K562 (cell line): ENCODE data around the gene PIGX. TPM values are rescaled to one million over a fixed set of nuclear protein-coding genes. Genes with fewer than 3 reads are reported as not detected.

Experiments
- BRCA1 ChIP-seq, 2 experiments: fragments of 450-650 bp in 1 of 2; sonication (generic) in 1 of 2; formaldehyde crosslinking in 1 of 2; IDR thresholded peaks; 2 replicates each; pipeline versions ENCODE4 v1.5.0 to v1.6.1; 2017 to 2020; ENCODE audit warnings: mild to moderate bottlenecking in 1 of 2, missing genetic modification reagents in 1 of 2
- C11orf30 ChIP-seq: fragments of 450-650 bp; IDR thresholded peaks from 2 replicates; pipeline ENCODE4 v1.6.1; 2016; ENCODE audit warnings: low read depth, mild to moderate bottlenecking
- CTBP1 ChIP-seq: fragments of 450-650 bp; IDR thresholded peaks from 2 replicates; pipeline ENCODE4 v1.6.1; 2016; ENCODE audit warnings: borderline replicate concordance
- DMBX1 ChIP-seq: fragments of 250-450 bp; sonication (Bioruptor Pico); IDR thresholded peaks from 2 replicates; pipeline ENCODE4 v1.8.0; 2022; ENCODE audit warnings: inconsistent platforms, mild to moderate bottlenecking, moderate library complexity, borderline replicate concordance
- FOXM1 ChIP-seq, 2 experiments: fragments of 450-650 bp in 1 of 2; sonication (generic) in 1 of 2; formaldehyde crosslinking in 1 of 2; IDR thresholded peaks; 2 replicates each; pipeline versions ENCODE4 v1.6.1 to v1.9.0; 2017 to 2022; ENCODE audit warnings: low read depth in 2 of 2, mild to moderate bottlenecking in 2 of 2, missing genetic modification reagents in 1 of 2, moderate library complexity in 1 of 2
- GTF2A2 ChIP-seq: IDR thresholded peaks from 2 replicates; pipeline ENCODE4 v1.6.1; 2016; ENCODE audit warnings: mild to moderate bottlenecking, missing genetic modification characterization, missing compliant biosample characterization
- HMG20A ChIP-seq: fragments of 450-650 bp; formaldehyde crosslinking; conservative IDR thresholded peaks from 2 replicates; pipeline ENCODE4 v1.4.0; 2020; ENCODE audit warnings: mild to moderate bottlenecking, mixed read lengths
- LEF1 ChIP-seq: fragments of 450-650 bp; IDR thresholded peaks from 2 replicates; pipeline ENCODE4 v1.6.1; 2016; ENCODE audit warnings: mild to moderate bottlenecking
- MAFF ChIP-seq: IDR thresholded peaks from 2 replicates; pipeline ENCODE4 v1.6.1; 2012; ENCODE audit warnings: low read length, improper control_type of control experiment
- MEIS2 ChIP-seq: fragments of 450-650 bp; IDR thresholded peaks from 2 replicates; pipeline ENCODE4 v1.6.1; 2014; ENCODE audit warnings: mild to moderate bottlenecking; ENCODE audit not compliant: partially characterized antibody
- MIER1 ChIP-seq: fragments of 450-650 bp; IDR thresholded peaks from 2 replicates; pipeline ENCODE4 v1.6.1; 2016; ENCODE audit warnings: antibody characterized with exemption, mild to moderate bottlenecking, low read depth
- PPARD ChIP-seq: fragments of 250-450 bp; sonication (Bioruptor Pico); IDR thresholded peaks from 2 replicates; pipeline ENCODE4 v1.8.0; 2022; ENCODE audit warnings: inconsistent platforms, mild to moderate bottlenecking, moderate library complexity
- RNF219 ChIP-seq: fragments of 250-450 bp; sonication (Bioruptor Pico); IDR thresholded peaks from 2 replicates; pipeline ENCODE4 v1.5.0; 2022; ENCODE audit warnings: mild to moderate bottlenecking
- SIX5 ChIP-seq, 2 experiments: IDR thresholded peaks; 2 replicates each; pipeline ENCODE4 v1.6.1; 2011; ENCODE audit warnings: low read length in 2 of 2, borderline replicate concordance in 1 of 2, low read depth in 1 of 2, mild to moderate bottlenecking in 1 of 2, moderate library complexity in 1 of 2; ENCODE audit not compliant: insufficient read depth in 1 of 2
- TAF15 ChIP-seq: fragments of 200-400 bp; formaldehyde crosslinking; IDR thresholded peaks from 2 replicates; pipeline ENCODE4 v1.6.1; 2017; ENCODE audit warnings: mild to moderate bottlenecking, low read depth, low read length, moderate library complexity
- TEAD4 ChIP-seq, 2 experiments: sonication (generic) in 1 of 2; formaldehyde crosslinking in 1 of 2; IDR thresholded peaks; 2 replicates each; pipeline versions ENCODE4 v1.6.1 to v1.8.0; 2012 to 2022; ENCODE audit warnings: borderline replicate concordance in 1 of 2, inconsistent platforms in 1 of 2, low read length in 1 of 2, mild to moderate bottlenecking in 1 of 2, missing genetic modification reagents in 1 of 2
- TOE1 ChIP-seq, 2 experiments: fragments of 450-650 bp in 1 of 2; sonication (generic) in 1 of 2; formaldehyde crosslinking in 1 of 2; IDR thresholded peaks; 2 replicates each; pipeline versions ENCODE4 v1.7.1 to v1.8.0; 2016 to 2022; ENCODE audit warnings: borderline replicate concordance in 2 of 2, mild to moderate bottlenecking in 2 of 2, antibody characterized with exemption in 1 of 2, inconsistent platforms in 1 of 2, low read depth in 1 of 2, missing genetic modification reagents in 1 of 2, moderate library complexity in 1 of 2
- TRIM24 ChIP-seq, 2 experiments: fragments of 450-650 bp; IDR thresholded peaks; 2 replicates each; pipeline ENCODE4 v1.6.1; 2016
- ZBTB17 ChIP-seq: fragments of 450-650 bp; formaldehyde crosslinking; IDR thresholded peaks from 2 replicates; pipeline ENCODE4 v1.4.0; 2020; ENCODE audit warnings: mild to moderate bottlenecking
- ZBTB7A ChIP-seq: IDR thresholded peaks from 2 replicates; pipeline ENCODE4 v1.6.1; 2011; ENCODE audit warnings: low read depth, mild to moderate bottlenecking, low read length, moderate library complexity, borderline replicate concordance; ENCODE audit not compliant: control insufficient read depth
- ZNF668 ChIP-seq: fragments of 250-450 bp; sonication (Bioruptor Pico); IDR thresholded peaks from 2 replicates; pipeline ENCODE4 v1.8.0; 2022; ENCODE audit warnings: mild to moderate bottlenecking, inconsistent platforms
- ZNF830 ChIP-seq: fragments of 250-450 bp; sonication (Bioruptor Pico); IDR thresholded peaks from 2 replicates; pipeline ENCODE4 v1.5.0; 2021; ENCODE audit warnings: mild to moderate bottlenecking
- ZSCAN32 ChIP-seq: fragments of 450-650 bp; formaldehyde crosslinking; IDR thresholded peaks from 2 replicates; pipeline ENCODE4 v1.4.0; 2020; ENCODE audit warnings: mild to moderate bottlenecking, moderate library complexity
- polyA plus RNA-seq, 8 experiments: library from polyadenylated mRNA; depleted of rRNA in 4 of 8; stranded (reverse) in 5 of 8; unstranded in 3 of 8; fragments of >200 nt; fragmentation: Nextera tagmentation in 2 of 8; fragmentation: Illumina TruSeq in 1 of 8; extraction: Ambion mirVana in 2 of 8; extraction: Trizol in 1 of 8; gene quantifications; 2 replicates each; pipeline versions ENCODE4 v1.2.1 to v1.2.3, GENCODE V29; 2011 to 2014; ENCODE audit warnings: inconsistent platforms in 1 of 8, missing spikeins in 1 of 8
- total RNA-seq, 7 experiments: library from RNA; depleted of rRNA in 6 of 7; stranded (reverse); fragments of >200 nt in 6 of 7; fragmentation: Illumina TruSeq in 2 of 7; extraction: Trizol in 2 of 7; gene quantifications; 2 replicates each; pipeline versions ENCODE4 v1.2.1 to v1.2.3, GENCODE V29; 2011 to 2021; ENCODE audit warnings: low replicate concordance in 1 of 7

The PIGX gene
- total and polyA plus RNA-seq, 9 of the 15 experiments (the other 6 are each of a cell fraction or from before 2014, with no cell fraction given), result 3.7 to 36.3 (median 26.9) TPM

GRCh38 chr3:196662711-196663571 is 49.2 kb upstream of the PIGX start (continued):
- TF ChIP-seq TAF15 (no peak), GTF2A2 (tag) (no peak), ZSCAN32 (no peak), TEAD4 (IDR thresholded peaks at IDR 0.05; ENCODE audit: low read length) (peak; percentile 65), TEAD4 (CRISPR knock-in tag; IDR thresholded peaks at IDR 0.05; ENCODE audit: borderline replicate concordance) (no peak), ZBTB17 (CRISPR knock-in tag) (no peak), ZBTB7A (no peak), CTBP1 (peak; percentile 86), MIER1 (no peak), DMBX1 (CRISPR knock-in tag) (no peak), ZNF830 (no peak), MEIS2 (peak; percentile 84), TOE1 (IDR thresholded peaks at IDR 0.05; ENCODE audit: borderline replicate concordance) (no peak), TOE1 (CRISPR knock-in tag; IDR thresholded peaks at IDR 0.05; ENCODE audit: borderline replicate concordance, low read depth) (no peak), PPARD (no peak), FOXM1 (IDR thresholded peaks at IDR 0.05; ENCODE audit: low read depth) (no peak), FOXM1 (CRISPR knock-in tag; IDR thresholded peaks at IDR 0.05; ENCODE audit: low read depth) (no peak), HMG20A (CRISPR knock-in tag) (no peak), LEF1 (peak; percentile 66), ZNF668 (no peak), RNF219 (no peak), MAFF (peak; percentile 74; the same call in 1 of the 2 replicates), SIX5 (IDR thresholded peaks at IDR 0.05; ENCODE audit: borderline replicate concordance in 1 of 2, insufficient read depth in 1 of 2, low read depth in 1 of 2, low read length in 2 of 2) (no peak), C11orf30 (peak; percentile 92), BRCA1 (IDR thresholded peaks at IDR 0.05) (no peak), BRCA1 (CRISPR knock-in tag; IDR thresholded peaks at IDR 0.05) (no peak), TRIM24 (IDR thresholded peaks at IDR 0.05) (peak in 1 of 2 experiments; percentile 35; a peak in 1 of 4 replicates)
- TF ChIP-seq, all 486 proteins: peak for 54
